ENCODE results near the gene HYLS1. TPM values are rescaled to one million over a fixed set of nuclear protein-coding genes. Genes with fewer than 3 reads are reported as not detected.
A peak's percentile ranks its signal among the peaks of the same experiment; 100 is the strongest.

The HYLS1 gene
- total RNA-seq, 4 donors from 2014 or later: 0.59 to 2.5 (median 1.3) TPM

- Histone ChIP-seq H3K36me3 (peaks cover 0 to 35% (median 4%) of the 10 kb centered on the region in 3 donors), H3K4me3 (no peak overlapping the region), H3K27ac (no peak overlapping the region), H3K4me1 (peaks cover 0 to 15% (median 5%) of the 10 kb centered on the region in 4 donors), H3K9me3 (no peaks in the 10 kb centered on the region), H3K27me3 (no peaks in the 10 kb centered on the region)
- no peak for DNase-seq (ENCODE audit: low spot score in 2 of 2)
- TF ChIP-seq CTCF (IDR thresholded peaks at IDR 0.05): no peak
- no peak for TF ChIP-seq POLR2A (IDR thresholded peaks at IDR 0.05)
- TF ChIP-seq EP300 (IDR thresholded peaks at IDR 0.05): no peak
Measured at GRCh38 chr11:125892994-125893393, 5.5 kb downstream of the HYLS1 start.

- TF ChIP-seq POLR2A (IDR thresholded peaks at IDR 0.05): no peak
- TF ChIP-seq EP300 (IDR thresholded peaks at IDR 0.05): no peak
- no peak for TF ChIP-seq CTCF (IDR thresholded peaks at IDR 0.05)
- peaks cover 0 to 34% (median 14%) of the 10 kb centered on the region in 4 donors for H3K4me1 ChIP-seq
- H3K9me3 ChIP-seq: no peaks in the 10 kb centered on the region
- H3K4me3 ChIP-seq: no peak overlapping the region
- no peak for DNase-seq (ENCODE audit: low spot score in 2 of 2)
- H3K27ac ChIP-seq: no peak overlapping the region
- H3K27me3 ChIP-seq: peaks cover 0 to 28% of the 10 kb centered on the region in 2 donors
- WGBS, 2 donors: 80 to 82% methylated on average over 6 of the region's 6 CpGs
- H3K36me3 ChIP-seq: peaks cover 0 to 18% (median 0%) of the 10 kb centered on the region in 3 donors
Measured at GRCh38 chr11:125901872-125902271, 14.4 kb downstream of the HYLS1 start.

DNA sequence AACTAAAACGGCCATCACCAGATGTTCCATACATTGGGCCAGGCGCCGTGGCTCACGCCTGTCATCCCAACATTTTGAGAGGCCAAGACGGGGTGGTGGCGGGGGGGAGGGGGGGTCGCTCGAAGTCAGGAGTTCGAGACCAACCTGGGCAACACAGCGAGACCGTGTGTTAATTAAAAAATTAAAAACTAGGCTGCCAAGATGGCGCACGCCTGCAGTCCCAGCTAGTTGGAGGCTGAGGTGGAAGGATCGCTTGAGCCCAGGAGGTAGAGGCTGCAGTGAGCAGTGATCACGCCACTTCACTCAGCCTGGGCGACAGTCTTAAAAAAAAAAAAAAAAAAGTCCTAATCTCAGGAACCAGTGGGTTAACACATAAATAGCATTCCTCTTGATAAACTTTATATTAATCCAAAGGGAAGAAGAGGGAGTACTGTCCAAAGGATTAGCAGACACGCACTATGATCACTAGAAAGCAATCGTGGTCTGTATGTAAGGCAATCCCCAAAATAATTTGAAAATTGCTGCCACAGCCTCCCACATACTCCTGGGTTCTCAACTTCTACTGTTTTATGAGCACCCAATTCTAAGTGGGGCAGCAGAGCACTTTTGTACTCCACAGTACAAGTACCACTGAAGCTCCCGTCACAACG is 14.9 kb downstream of the HYLS1 start:
- Histone ChIP-seq H3K36me3 (peaks cover 0 to 18% (median 0%) of the 10 kb centered on the region in 3 donors), H3K27me3 (peaks cover 0 to 28% of the 10 kb centered on the region in 2 donors), H3K27ac (peak overlapping the region; percentile 41 to 89 (median 66)), H3K4me3 (peak overlapping the region; percentile 55 to 71 (median 58)), H3K9me3 (no peaks in the 10 kb centered on the region), H3K4me1 (peaks cover 0 to 34% (median 14%) of the 10 kb centered on the region in 4 donors)
- TF ChIP-seq CTCF (IDR thresholded peaks at IDR 0.05) (no peak), EP300 (IDR thresholded peaks at IDR 0.05) (no peak), POLR2A (IDR thresholded peaks at IDR 0.05) (no peak)
- WGBS, 2 donors: 54 to 60% methylated on average over 20 of the region's 20 CpGs
- no peak for DNase-seq (ENCODE audit: low spot score in 2 of 2)

DNA sequence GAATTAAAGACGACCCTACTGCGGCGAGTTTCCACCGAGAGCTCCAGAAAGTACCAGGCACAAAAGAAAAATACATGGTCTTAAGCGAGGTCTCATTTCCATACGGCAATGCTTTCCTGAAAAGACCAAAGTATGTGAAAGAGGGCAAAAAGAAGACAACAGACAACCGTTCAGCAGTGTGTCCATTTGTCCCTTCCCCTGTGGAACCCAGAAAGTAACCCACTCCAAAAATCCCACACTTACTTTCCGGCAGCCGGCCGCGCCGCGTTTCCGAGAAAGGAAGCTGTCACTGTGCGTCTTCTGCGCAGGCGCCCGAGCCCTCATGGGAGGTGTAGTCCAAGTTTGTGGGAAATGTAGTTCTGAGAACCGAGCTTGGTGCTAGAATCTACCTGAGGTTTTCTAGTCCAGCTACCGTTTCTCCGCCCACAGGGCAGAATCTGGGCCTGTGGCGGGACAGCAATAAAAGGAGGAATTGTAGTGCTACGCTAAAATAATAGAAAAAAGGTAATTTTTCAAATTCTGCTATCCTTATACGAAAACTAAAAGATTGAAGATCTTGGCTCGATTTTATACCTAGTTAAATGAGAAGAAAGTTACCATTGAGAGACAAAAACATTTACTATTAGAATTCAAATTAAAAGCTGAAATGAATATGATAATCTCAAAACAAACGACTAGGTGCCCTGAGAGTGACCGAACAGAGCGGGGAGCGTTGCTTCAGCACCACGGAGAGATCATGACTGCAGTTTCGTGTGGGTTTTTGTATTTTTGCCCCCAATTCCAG is 15.7 kb downstream of the HYLS1 start, which contains the start of gene PUS3:
Gene PUS3, minus strand, starts transcription at position 280 of the 784 bp plus-strand sequence. CDS start 6,922 bp downstream, outside the sequence.
- H3K4me3 ChIP-seq: peak within 1 kb of the TSS; percentile 55 to 71 (median 58)
- peaks cover 0 to 34% (median 14%) of the 10 kb centered on the region in 4 donors for H3K4me1 ChIP-seq
- no peak for TF ChIP-seq CTCF (IDR thresholded peaks at IDR 0.05)
- peak; percentile 53 to 85 for TF ChIP-seq EP300 (IDR thresholded peaks at IDR 0.05)
- TF ChIP-seq POLR2A (IDR thresholded peaks at IDR 0.05): peak in 1 of 2 donors; percentile 30
- peaks cover 0 to 18% (median 0%) of the 10 kb centered on the region in 3 donors for H3K36me3 ChIP-seq
- peak; percentile 83 to 89 for DNase-seq (ENCODE audit: low spot score in 2 of 2)
- 2 to 3% methylated on average over 31 of the region's 31 CpGs for WGBS, 2 donors
- H3K27me3 ChIP-seq: peaks cover 0 to 28% of the 10 kb centered on the region in 2 donors
- no peaks in the 10 kb centered on the region for H3K9me3 ChIP-seq
- peak within 1 kb of the TSS; percentile 41 to 89 (median 66) for H3K27ac ChIP-seq

Data from tibial nerve (tissue), 4 donors.